NCI-H2171 (cell line): ENCODE data around the gene IRF5.

Experiments
- DNase-seq: peaks from one replicate; lab custom pipeline; 2025; lab: John Stamatoyannopoulos, UW

The IRF5 gene

GRCh38 chr7:128937647-128938543, at the start of gene IRF5:
IRF5 (plus strand) TSS chr7:128937927; CDS start chr7:128942082, 4,155 bp downstream.
- no peak for DNase-seq

GRCh38 chr7:128888039-128888755, 49.5 kb upstream of the IRF5 start:
- no peak for DNase-seq

DNA sequence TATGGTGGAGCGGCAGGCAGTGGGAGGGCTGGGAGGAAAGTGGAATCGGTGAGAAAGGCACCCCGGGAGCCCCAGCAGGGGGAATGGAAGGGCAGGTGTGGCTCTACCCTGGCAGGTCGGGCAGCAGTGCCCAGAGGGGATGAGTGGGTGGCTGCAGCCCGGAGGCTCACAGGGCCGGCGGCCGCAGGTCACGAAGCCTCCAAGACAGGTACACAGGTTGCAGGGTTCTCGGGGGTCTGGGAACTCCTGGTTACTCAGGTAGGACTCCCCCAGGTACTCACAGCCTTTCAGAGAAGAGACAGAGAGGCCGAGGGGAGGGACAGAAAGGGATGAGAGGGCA, 49.0 kb upstream of the IRF5 start:
- DNase-seq = no peak

- DNase-seq = no peak
These were observed 48.6 kb upstream of the IRF5 start for GRCh38 chr7:128889121-128889520.

DNA sequence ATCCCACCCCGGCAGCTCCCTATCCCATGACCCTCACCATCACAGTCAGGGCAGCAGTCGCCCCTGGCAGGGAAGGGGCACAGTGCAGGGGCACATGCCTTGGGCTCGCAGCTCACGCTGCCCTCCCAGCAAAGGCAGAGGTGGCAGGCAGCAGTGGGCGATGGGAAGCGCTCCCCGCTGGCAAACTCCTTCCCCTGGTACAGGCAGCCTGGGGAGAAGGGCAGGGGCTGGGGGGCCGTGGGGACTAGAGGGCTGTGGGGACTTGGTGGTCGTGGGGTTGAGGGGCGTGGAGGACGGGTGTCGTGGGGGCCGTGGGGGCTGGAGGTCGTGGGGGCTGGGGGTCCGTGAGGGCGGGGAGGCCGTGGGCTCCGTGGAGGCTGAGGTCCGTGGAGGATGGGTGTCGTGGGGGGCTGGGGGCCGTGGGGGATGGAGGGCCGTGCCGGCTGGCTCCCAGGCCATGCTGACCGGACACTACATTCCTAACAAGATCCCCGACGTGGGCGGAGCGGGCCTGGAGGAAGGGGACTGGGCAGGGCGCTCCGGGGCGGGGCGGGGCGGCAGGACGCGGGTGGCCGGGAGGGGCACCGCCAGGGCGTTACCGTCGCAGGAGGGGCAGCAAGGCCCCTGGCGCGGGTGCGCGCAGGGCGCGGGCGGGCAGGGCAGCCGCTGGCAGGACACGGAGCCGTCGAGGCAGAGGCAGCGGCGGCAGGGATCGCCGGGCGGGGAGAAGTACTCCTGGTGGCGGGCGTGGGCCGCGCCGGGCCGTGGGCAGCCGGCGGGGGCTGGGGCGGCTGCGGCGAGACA, 47.2 kb upstream of the IRF5 start:
- no peak for DNase-seq

GRCh38 chr7:128891110-128891941, 46.4 kb upstream of the IRF5 start:
- peak; percentile 22 for DNase-seq

GRCh38 chr7:128891942-128892269, 45.8 kb upstream of the IRF5 start:
- DNase-seq = no peak

DNA sequence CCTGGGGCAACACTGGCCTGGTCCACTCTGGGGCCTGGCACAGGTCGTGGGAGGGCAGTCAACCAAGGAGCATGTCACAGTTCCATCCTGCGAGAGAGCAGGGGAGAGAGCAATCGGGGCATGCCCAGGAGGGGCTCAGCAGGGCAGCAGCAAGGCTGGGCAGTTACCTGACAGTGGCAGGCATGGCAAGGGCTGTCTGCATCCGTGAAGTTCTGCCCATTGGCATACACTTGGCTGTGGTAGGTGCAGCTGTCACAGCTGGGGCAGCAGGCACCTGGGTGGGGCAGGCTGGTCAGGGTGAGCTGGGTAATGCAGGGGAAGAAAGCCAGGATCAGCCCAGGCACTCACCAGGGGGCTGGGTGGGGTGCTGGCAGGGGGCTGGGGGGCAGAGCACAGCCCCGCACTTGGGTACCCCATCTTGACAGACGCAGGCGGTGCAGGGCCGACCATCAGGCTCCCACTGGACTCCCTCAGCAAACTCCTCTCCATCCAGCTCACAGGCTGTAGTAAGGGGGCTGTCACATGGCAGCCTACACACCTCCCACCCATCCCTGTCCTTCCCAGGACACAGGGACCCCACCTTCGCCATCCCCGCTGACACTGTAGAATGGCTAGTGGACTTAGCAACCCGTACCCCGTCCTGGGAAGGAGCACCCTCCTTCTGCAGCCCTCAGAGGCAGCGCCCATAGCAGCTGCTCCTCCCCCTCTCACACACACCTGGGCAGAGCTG, 45.0 kb upstream of the IRF5 start:
- no peak for DNase-seq

DNA sequence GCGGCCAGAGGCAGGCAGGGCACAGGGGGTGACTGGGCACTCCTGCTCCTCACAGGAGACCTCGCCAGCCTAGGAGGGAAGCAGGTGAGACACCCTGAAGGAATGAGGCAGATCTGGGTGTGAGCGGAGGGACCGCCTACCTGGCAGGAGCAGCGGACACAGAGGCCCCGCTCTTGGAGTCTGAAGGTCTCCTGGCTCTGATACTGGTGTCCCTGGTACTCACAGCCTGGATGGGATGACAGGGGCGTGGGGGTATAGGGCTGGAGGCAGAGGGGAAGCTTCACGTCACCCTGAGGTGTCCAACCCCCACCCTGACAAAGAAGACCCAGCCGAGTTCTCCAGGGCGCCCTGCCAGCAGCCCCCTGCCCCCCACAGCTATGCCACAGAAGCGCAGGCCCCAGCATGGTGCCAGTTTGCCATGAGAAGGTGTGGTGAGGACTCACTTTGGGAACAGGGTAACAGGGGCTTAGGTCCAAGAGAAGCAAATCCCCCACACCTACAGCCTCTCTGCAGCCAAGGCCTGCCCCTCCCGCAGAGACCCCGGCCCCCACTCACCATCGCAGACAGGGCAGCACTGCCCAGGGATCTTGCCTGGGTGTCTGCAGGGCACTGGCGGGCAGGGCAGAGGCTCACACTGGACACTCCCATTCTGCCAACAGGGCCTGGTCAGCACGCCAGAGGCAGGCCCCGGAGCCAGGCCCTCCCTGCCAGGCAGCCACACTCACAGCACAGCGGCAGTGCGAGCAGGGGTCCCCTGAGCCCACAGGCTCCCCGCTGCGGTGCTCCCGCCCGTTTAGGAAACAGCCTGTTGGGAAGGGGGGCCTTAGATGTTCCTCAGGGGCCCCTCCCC, 44.3 kb upstream of the IRF5 start:
- no peak for DNase-seq

- no peak for DNase-seq
These were observed 43.7 kb upstream of the IRF5 start for GRCh38 chr7:128894101-128894440.

DNA sequence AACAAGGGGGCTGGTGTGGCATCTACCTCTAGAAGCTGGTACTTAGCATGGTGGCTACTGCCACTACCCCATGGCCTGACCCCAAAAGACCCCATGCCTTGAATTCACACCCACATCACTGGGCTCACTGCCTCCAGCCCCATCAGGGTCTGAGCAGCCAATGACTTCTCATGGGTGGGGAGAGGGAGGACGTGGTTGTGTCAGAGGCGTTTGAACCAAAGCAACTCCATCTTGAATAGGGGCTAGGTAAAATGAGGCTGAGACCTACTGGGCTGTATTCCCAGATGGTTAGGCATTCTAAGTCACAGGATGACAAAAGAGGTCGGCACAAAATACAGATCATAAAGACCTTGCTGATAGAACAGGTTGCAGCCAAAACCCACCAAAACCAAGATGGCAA, 42.4 kb upstream of the IRF5 start:
- DNase-seq = no peak

GRCh38 chr7:128899392-128899791, 38.3 kb upstream of the IRF5 start:
- no peak for DNase-seq

DNA sequence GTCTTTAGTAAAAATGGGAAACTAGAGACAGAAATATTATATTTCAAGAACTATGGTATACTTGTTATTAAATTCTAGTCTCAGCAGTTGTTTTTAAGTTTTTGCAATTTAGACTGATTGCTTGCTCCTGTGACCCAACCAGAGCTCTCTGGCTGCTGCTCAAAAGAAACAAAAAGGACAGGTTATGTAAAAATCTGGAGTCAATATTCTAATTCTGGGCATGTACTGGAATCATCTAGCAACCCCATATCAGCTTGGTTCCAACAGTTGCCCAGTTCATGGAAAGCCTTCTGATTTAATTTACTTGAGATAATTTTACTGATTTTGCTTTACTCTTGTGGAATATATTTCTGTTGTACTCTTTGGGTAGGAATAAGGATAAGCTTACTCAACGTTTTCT, 37.5 kb upstream of the IRF5 start:
- no peak for DNase-seq

DNA sequence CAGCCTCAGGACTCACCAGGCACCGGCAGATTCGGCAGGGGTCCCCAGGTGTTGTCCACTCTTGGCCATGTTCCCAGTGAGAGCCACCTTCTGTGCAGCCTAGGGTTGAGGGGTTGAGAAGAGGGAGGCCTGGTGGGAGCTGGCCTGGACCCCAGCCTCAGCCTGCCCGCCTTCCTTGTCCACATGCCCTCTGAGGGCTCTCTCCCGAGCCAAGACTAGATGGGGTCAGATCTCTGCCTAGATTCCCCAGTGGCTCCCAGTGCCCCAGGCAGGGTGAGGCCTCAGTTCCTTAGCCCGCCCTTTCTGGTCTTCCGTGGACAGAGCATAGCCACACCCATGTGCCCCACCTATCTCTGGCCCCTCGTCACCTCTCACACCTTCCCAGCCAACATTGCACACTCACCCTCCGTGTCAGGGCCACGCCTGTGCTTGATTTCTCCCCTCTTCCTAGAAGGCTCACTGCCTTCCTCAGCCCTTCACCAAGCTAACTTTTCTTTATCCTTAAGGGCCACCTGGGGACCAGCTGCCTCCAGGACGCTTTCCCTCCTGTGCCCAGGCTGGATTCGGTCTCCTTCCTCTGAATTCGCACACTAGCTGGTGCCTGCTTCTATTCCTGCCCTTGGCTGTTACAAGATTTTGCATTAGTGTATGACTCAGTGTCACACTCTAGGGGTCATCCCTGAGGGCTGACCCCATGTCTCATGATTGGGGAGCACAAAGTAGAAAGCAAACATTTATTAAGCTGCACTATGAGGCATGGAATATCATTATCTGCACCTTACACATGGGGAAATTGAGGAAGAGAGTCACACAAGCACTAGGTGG, 34.8 kb upstream of the IRF5 start:
- no peak for DNase-seq

- DNase-seq = no peak
These were observed 33.9 kb upstream of the IRF5 start for GRCh38 chr7:128903621-128904361.

DNA sequence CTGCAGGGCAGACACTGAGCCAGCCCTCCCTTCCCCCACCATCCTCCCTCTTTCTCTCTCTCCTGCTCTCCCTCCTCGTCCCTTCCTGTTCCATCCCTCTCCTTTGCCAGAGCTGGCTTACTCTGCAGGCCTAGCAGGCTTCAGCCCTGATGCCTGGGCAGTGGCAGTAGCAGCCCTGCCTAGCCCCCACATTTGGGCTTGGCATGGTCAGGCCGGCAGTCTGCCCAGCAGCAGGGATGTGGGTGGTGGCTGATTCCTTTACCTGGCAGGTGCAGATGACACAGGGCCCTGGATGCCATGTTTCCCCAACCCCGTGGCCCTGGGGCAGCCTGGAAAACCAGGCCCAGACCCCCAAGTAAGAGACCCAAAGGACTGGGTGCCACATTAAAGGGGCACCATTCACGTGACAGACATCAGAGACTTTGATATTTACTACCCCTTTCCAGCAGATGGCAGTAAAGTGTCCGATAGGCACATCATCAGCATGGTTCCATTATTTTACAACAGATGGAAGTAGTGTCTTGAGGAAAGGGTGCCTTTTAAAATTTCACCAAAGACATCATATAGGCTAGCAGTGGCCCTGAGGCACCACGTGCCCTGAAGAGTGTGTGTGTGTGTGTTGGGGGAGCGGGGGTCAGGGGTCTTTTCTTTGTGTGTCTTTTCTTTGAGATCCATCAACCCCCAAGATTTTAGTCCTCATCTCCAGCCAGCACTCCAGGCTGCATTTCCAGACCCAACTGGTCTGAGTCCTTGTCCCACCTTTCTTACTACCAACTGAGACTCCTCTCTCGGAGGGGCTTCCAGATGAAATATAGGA, 33.1 kb upstream of the IRF5 start:
- DNase-seq = peak; percentile 35

DNA sequence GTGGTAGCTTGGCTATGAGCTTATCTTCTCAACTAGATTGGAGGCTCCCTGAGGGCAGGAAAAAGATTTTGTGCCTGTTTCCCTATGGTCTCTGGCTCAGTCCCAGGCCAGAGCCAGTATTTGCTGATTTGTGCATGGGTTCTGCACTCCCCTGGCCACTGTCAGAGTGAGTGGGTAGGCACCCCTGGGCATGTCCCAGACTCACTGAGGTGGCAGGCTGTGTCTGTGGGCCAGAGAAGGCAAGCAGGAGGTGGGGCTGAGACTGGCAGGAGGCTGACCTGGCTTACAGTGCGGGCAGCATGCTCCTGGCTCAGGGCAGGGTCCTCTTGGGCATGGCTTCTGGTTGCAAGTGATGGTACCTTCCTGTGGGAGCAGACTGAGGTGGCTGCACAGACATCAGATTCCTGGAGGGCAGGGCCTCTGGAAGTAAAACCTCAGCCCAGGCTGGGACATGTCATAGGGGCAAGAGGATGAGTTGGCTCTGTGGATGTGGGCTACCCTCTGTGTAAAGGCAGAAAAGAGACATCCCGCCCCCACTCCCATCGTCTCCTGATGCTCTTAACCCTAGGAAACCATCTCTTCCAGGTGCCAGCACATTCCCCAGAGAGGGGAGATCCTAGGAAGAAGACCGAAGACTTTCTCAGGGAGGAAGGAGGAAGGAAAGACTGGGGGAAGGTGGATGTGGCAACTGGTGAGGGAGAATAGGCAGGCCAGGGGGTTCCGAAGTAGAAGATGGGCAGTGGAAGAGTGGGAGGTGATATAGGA, 31.5 kb upstream of the IRF5 start:
- no peak for DNase-seq
